GM18909 (cell line): ENCODE results near the gene CASS4.
A peak's percentile ranks its signal among the peaks of the same experiment; 100 is the strongest.

Source experiments
- ATAC-seq: cut with Tn5 transposase; IDR thresholded peaks from one replicate; pipeline ENCODE4 v1.9.1; 2021; ENCODE audit warnings: mild to moderate bottlenecking; ENCODE audit not compliant: unreplicated experiment, poor library complexity

The CASS4 gene

GRCh38 chr20:56439771-56440291 lies 27.8 kb downstream of the CASS4 start:
- ATAC-seq: no peak

GRCh38 chr20:56440346-56441007 lies 28.4 kb downstream of the CASS4 start:
- ATAC-seq: peak; percentile 84

GRCh38 chr20:56442389-56443365 lies 30.6 kb downstream of the CASS4 start:
- no peak for ATAC-seq

- ATAC-seq: no peak
These were observed 31.8 kb downstream of the CASS4 start for GRCh38 chr20:56443654-56444540.

GRCh38 chr20:56445130-56445529 lies 33.1 kb downstream of the CASS4 start:
- ATAC-seq: no peak

- ATAC-seq: no peak
These were observed 33.5 kb downstream of the CASS4 start for GRCh38 chr20:56445540-56445939.

- ATAC-seq: no peak
These were observed 35.2 kb downstream of the CASS4 start for GRCh38 chr20:56447227-56447626.

- ATAC-seq: no peak
These were observed 37.4 kb downstream of the CASS4 start for GRCh38 chr20:56449459-56449858.

- no peak for ATAC-seq
These were observed 39.2 kb downstream of the CASS4 start for GRCh38 chr20:56451056-56451765.

- ATAC-seq: peak; percentile 65
These were observed 41.3 kb downstream of the CASS4 start for GRCh38 chr20:56453352-56453751.

- ATAC-seq: peak; percentile 91
These were observed 42.7 kb downstream of the CASS4 start for GRCh38 chr20:56454754-56455153.

GRCh38 chr20:56458206-56458821 lies 46.3 kb downstream of the CASS4 start:
- ATAC-seq: no peak

GRCh38 chr20:56460459-56460858 lies 48.4 kb downstream of the CASS4 start:
- ATAC-seq: no peak

- no peak for ATAC-seq
These were observed 49.5 kb downstream of the CASS4 start for GRCh38 chr20:56461576-56461975.

- ATAC-seq: no peak
These were observed 51.4 kb downstream of the CASS4 start for GRCh38 chr20:56463428-56463827.

- no peak for ATAC-seq
These were observed 53.9 kb downstream of the CASS4 start for GRCh38 chr20:56465997-56466396.

- ATAC-seq: no peak
These were observed 55.9 kb downstream of the CASS4 start for GRCh38 chr20:56467968-56468315.

- ATAC-seq: peak; percentile 99
These were observed 56.4 kb downstream of the CASS4 start, which contains the start of gene RTF2 for GRCh38 chr20:56468316-56469076. Gene RTF2, plus strand, starts transcription at chr20:56468627. Its CDS starts 71 bp downstream, at chr20:56468698.

- no peak for ATAC-seq
These were observed 57.0 kb downstream of the CASS4 start for GRCh38 chr20:56469077-56469449.
